Activated CD8-positive, alpha-beta memory T cell treated with anti-CD3 and anti-CD28 coated beads for 24 hours (primary cell): ENCODE measurements around the gene HUS1.

Experiments used
- DNase-seq: peaks from one replicate; pipeline ENCODE4 v3.0.0-alpha.2; 2020

The HUS1 gene

GRCh38 chr7:47978790-47979144, 648 bp downstream of the HUS1 start:
- DNase-seq = no peak

GRCh38 chr7:47973739-47974138, 5.7 kb downstream of the HUS1 start:
- no peak for DNase-seq

GRCh38 chr7:47970761-47971160, 8.7 kb downstream of the HUS1 start:
- no peak for DNase-seq

GRCh38 chr7:47968847-47969774, 10.3 kb downstream of the HUS1 start:
- DNase-seq = peak; percentile 72

- no peak for DNase-seq
These were observed 11.7 kb downstream of the HUS1 start for GRCh38 chr7:47967708-47968107.

- DNase-seq = no peak
These were observed 12.3 kb downstream of the HUS1 start for GRCh38 chr7:47967123-47967522.

GRCh38 chr7:47965456-47965855, 14.0 kb downstream of the HUS1 start:
- no peak for DNase-seq

GRCh38 chr7:47962262-47962661, 17.2 kb downstream of the HUS1 start:
- DNase-seq = no peak

- no peak for DNase-seq
These were observed 22.3 kb downstream of the HUS1 start for GRCh38 chr7:47957156-47957555.

- DNase-seq = no peak
These were observed 23.2 kb downstream of the HUS1 start for GRCh38 chr7:47956220-47956619.

GRCh38 chr7:47954231-47954911, 25.0 kb downstream of the HUS1 start:
- no peak for DNase-seq

GRCh38 chr7:47953822-47954221, 25.6 kb downstream of the HUS1 start:
- no peak for DNase-seq

GRCh38 chr7:47952224-47952623, 27.2 kb downstream of the HUS1 start:
- DNase-seq = no peak

- no peak for DNase-seq
These were observed 28.0 kb downstream of the HUS1 start for GRCh38 chr7:47951374-47951773.

- DNase-seq = no peak
These were observed 28.7 kb downstream of the HUS1 start for GRCh38 chr7:47950714-47951113.

GRCh38 chr7:47949703-47950102, 29.7 kb downstream of the HUS1 start:
- no peak for DNase-seq

GRCh38 chr7:47948141-47948790, 31.1 kb downstream of the HUS1 start, which contains the start of gene PKD1L1:
Gene PKD1L1, minus strand, starts transcription at chr7:47948466. Its CDS starts 26 bp downstream, at chr7:47948440.
- DNase-seq = no peak

GRCh38 chr7:47947355-47947749, 32.1 kb downstream of the HUS1 start:
- no peak for DNase-seq

- DNase-seq = no peak
These were observed 32.6 kb downstream of the HUS1 start for GRCh38 chr7:47946581-47947354.

- DNase-seq = peak; percentile 87
These were observed 34.0 kb downstream of the HUS1 start for GRCh38 chr7:47945261-47946015.

- DNase-seq = no peak
These were observed 34.7 kb downstream of the HUS1 start for GRCh38 chr7:47944536-47945260.
